Measurements from ENCODE around the gene PLB1.

PLB1 gene

GRCh38 chr2:28506112-28506910, 10.5 kb downstream of the PLB1 start:
- DNase-seq (ENCODE audit: low read depth): no peak

- peak; percentile 11 for DNase-seq (ENCODE audit: low read depth)
Measured at GRCh38 chr2:28507796-28508764, 12.2 kb downstream of the PLB1 start.

GRCh38 chr2:28509361-28509760, 13.5 kb downstream of the PLB1 start:
- no peak for DNase-seq (ENCODE audit: low read depth)

- DNase-seq (ENCODE audit: low read depth): no peak
Measured at GRCh38 chr2:28510184-28510583, 14.3 kb downstream of the PLB1 start.

- no peak for DNase-seq (ENCODE audit: low read depth)
Measured at GRCh38 chr2:28511871-28512606, 16.2 kb downstream of the PLB1 start.

DNA sequence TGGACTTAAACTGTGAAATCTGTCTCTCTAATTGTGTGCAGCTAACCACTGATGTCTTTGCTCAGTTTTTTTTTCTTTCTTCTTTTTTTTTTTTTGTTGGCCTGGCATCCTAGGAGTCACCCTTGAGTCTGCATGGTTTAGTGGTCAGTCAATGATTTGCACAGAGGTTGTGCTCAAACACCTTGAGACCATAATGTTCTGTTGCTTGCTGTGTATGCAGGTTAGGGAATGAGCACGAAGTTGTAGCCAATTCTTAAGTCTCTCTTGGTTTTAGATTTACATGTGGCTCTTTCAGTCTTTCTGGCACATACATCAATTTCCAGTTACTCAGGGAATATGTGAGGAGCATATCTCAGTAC, 16.7 kb downstream of the PLB1 start:
- no peak for DNase-seq (ENCODE audit: low read depth)

DNA sequence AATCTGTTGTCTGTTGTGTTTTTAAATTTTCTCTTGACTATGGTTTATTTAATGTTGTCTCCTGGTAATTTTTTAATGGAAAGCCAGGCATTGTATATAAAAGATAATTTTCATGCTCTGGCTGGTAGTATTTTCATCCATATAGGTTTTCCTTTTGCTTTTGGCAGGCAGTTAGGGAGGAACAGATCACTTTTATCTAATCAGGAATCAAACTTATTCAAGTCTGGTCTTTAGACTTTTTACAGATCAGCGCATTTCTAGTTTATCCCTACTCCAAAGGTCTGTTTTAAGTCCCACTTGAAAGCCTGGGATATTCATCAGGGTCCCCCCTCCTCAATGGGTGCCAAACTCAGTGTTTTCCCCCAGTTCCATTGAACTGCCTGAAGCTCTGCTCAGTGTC, 17.2 kb downstream of the PLB1 start:
- no peak for DNase-seq (ENCODE audit: low read depth)

DNA sequence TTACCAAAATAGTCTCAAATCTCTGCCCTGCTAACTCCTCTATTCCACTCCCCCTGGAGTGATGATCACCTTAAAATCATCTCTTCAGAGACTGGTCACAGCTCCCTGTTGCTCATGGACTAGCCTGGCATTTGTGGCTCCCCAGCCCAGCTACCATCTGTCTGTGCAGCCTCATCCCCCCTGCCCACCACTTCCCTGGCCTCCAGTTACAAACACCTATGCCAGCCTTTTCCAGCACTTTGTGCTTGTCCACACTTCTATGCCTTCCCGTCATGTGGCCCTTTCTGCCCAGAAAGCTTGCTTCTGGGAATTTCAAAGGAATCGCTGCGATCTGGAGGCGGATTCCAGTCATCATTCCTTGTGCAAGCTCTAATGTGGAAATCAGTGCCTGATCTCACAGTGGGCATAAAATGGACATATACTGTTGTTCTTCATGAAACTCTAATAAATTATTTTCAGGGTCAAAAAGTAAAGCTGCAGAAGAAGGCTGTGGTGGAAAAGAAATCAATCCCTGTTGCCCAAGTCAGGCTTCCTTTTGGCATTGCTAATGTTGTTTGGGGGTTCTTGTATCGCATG, 19.4 kb downstream of the PLB1 start:
- no peak for DNase-seq (ENCODE audit: low read depth)

- no peak for DNase-seq (ENCODE audit: low read depth)
Measured at GRCh38 chr2:28516430-28516829, 20.6 kb downstream of the PLB1 start.

DNA sequence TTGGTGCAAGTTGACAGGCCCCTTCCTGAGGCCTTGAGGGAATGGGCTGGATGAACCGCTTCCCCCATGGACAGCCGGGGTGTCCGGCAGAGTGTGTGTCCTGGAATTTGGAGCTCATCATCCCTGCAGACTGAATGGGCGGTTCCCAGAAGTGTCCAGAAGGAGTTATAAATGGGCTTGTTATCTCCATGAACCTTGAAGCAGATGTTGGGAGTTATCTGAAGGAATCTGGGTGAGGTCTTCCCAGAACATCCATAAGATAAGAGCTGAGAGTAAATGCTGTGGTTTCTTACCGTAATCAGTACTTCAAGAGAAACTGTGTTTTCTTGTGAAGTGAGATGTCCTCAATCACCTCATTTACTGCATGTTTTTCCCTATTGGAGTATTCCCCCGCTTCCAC, 21.1 kb downstream of the PLB1 start:
- no peak for DNase-seq (ENCODE audit: low read depth)

- DNase-seq (ENCODE audit: low read depth): no peak
Measured at GRCh38 chr2:28521663-28522062, 25.8 kb downstream of the PLB1 start.

DNA sequence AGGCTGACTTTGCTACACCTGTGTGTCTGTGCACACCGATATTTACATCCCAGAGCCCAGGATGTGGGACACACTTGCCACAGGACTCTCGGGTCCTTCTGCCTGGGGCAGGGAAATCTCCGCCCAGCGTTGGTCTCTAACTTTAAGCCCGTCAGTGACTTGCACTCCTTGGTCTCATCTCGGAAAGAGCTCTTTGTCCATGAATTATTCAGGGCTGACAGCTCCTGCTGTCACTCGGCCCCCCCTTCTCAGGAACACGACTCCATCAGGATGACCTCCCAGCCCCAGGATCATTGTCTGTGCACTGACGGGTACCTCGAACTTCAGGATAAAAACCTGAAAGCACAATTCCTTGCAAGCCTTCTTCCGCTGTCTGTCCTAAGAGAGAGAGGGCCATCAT, 26.6 kb downstream of the PLB1 start:
- DNase-seq (ENCODE audit: low read depth): no peak

GRCh38 chr2:28523902-28524301, 28.0 kb downstream of the PLB1 start:
- no peak for DNase-seq (ENCODE audit: low read depth)

DNA sequence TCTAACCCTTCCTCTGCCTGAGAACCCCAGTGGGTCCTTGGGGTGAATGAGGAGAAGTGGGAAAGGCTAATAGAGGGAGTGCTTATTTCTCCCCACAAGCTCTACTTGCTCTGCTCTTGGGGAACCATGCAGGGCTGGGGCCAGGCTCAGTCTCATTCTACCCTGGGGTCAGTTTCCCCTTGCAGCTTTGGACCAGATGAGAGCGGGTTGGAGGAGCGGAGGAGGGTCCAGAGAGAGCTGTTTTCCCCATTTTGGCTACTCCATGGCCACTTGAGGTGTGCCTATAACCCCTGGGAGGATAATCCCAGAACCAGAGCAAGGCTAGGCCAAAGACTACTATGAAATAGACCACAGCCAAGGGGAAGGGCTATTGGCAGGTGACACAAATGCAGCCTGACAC, 29.6 kb downstream of the PLB1 start:
- no peak for DNase-seq (ENCODE audit: low read depth)

GRCh38 chr2:28526527-28527132, 30.8 kb downstream of the PLB1 start:
- DNase-seq (ENCODE audit: low read depth): no peak

GRCh38 chr2:28527196-28527595, 31.3 kb downstream of the PLB1 start:
- DNase-seq (ENCODE audit: low read depth): no peak

GRCh38 chr2:28528206-28528605, 32.3 kb downstream of the PLB1 start:
- no peak for DNase-seq (ENCODE audit: low read depth)

DNA sequence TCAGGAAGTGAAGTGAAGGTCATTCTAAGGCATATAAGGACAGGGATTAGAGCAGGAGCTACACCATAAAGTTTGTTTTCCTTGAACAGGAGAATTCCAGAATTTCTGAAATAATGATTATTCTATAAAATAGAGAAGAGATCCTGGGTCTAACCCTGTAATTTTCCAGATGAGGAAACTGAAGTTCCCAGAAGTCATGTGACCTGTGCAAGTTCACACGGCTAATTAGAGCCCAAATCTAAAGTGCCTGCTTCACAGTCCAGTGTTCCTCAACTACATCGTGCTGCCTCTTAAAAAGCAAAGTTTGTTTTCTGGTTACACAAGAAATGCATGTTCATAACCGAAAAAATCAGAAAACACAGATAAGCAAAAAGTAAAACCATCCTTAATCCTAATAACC, 34.9 kb downstream of the PLB1 start:
- DNase-seq (ENCODE audit: low read depth): no peak

DNA sequence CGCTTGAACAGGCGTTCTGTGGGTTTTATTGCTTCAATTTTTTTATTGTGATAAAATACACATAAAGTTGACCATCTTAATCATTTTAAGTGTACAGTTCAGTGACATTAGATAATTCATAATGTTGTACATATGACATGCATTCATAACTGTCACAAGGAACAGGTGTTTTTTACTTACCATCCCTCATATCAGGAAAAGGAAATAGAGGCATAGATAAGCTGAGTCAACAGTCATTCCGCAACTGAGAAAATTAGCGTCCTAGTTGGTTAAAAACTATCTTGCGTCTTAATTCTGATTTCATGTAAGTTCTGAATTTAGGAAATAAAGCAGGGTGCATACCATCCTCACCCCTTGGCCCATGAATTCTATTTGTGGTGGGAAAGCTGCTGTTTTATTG, 36.5 kb downstream of the PLB1 start:
- no peak for DNase-seq (ENCODE audit: low read depth)

GRCh38 chr2:28533044-28533680, 37.3 kb downstream of the PLB1 start:
- no peak for DNase-seq (ENCODE audit: low read depth)

DNA sequence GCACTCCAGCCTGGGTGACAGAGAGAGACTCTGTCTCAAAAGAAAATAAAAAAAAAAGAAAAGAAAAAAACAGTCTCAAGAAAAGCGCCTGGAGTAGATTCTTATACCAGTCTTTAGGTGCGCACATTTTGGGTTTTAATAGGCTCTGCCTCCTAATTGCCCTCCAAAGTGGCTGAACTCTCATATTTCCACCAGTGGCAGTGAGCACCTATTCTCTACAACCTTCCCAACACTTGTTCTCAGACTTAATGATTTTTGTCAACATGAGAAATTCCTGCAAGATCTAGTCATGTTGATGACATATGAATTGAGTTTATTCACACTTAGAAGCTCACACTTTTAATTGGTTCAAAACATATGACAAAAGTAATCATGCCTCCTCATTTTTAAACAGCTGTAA, 39.0 kb downstream of the PLB1 start:
- DNase-seq (ENCODE audit: low read depth): no peak
